SK-N-SH (cell line): Measurements from ENCODE around the gene SCYGR5. TPM values are rescaled to one million over a fixed set of nuclear protein-coding genes. Genes with fewer than 3 reads are reported as not detected.

Experiments used
- CTCF ChIA-PET: fragments of 300-600, 350-600 bp; formaldehyde crosslinking; extraction: SDS; loops from one replicate; lab custom pipeline; 2021; lab: Yijun Ruan, JAX
- POLR2A ChIA-PET: fragments of 350-600 bp; sonication (Branson Sonifier 250); formaldehyde crosslinking; extraction: SDS; loops from one replicate; lab custom pipeline; 2020; ENCODE audit warnings: antibody characterized with exemption, inconsistent platforms; lab: Yijun Ruan, JAX
- DNase-seq: peaks from one replicate; pipeline ENCODE4 v3.0.0; 2012
- H2AFZ ChIP-seq: fragments of 200-600 bp; sonication (generic); 2 replicates; pipeline ENCODE4 v1.8.1; 2016; ENCODE audit warnings: antibody characterized with exemption, mild to moderate bottlenecking, low read depth
- H3F3A ChIP-seq: fragments of 200-600 bp; sonication (generic); replicated peaks from 2 replicates; pipeline ENCODE3; 2016; ENCODE audit warnings: antibody characterized with exemption, mild to moderate bottlenecking; ENCODE audit not compliant: insufficient read depth
- H3K27ac ChIP-seq, 2 experiments: fragments of 200-500 bp in 1 of 2; fragments of 200-600 bp in 1 of 2; sonication (Bioruptor generic) in 1 of 2; sonication (generic), shearing (Covaris generic) in 1 of 2; 2 replicates each; pipeline versions ENCODE4 v1.5.1 to v1.6.1; 2014 to 2016; ENCODE audit warnings: low read depth in 2 of 2, inconsistent platforms in 1 of 2, low read length in 1 of 2, mild to moderate bottlenecking in 1 of 2, mixed read lengths in 1 of 2
- H3K27me3 ChIP-seq: fragments of 200-600 bp; sonication (generic), shearing (Covaris generic); 2 replicates; pipeline ENCODE4 v1.6.1; 2016; ENCODE audit warnings: mixed run types; ENCODE audit not compliant: insufficient read depth
- H3K36me3 ChIP-seq, 2 experiments: fragments of 200-500 bp in 1 of 2; fragments of 200-600 bp in 1 of 2; sonication (Bioruptor generic) in 1 of 2; sonication (generic) in 1 of 2; replicated peaks in 1 of 2; 2 replicates each; pipeline versions ENCODE3 to v1.5.1; 2014 to 2016; ENCODE audit warnings: low read length in 1 of 2, mild to moderate bottlenecking in 1 of 2; ENCODE audit not compliant: insufficient read depth in 2 of 2, control insufficient read depth in 1 of 2
- H3K4me1 ChIP-seq, 2 experiments: fragments of 200-500 bp in 1 of 2; fragments of 200-600 bp in 1 of 2; sonication (Bioruptor generic) in 1 of 2; sonication (generic), shearing (Covaris generic) in 1 of 2; 2 replicates each; pipeline versions ENCODE4 v1.5.1 to v1.6.1; 2014 to 2016; ENCODE audit warnings: low read depth in 1 of 2, low read length in 1 of 2, mixed run types in 1 of 2; ENCODE audit not compliant: insufficient read depth in 2 of 2, control insufficient read depth in 1 of 2
- H3K4me2 ChIP-seq: fragments of 200-600 bp; sonication (generic), shearing (Covaris generic); 2 replicates; pipeline ENCODE4 v1.6.1; 2017; ENCODE audit warnings: mixed run types
- H3K4me3 ChIP-seq, 2 experiments: fragments of 200-500 bp in 1 of 2; fragments of 200-600 bp in 1 of 2; sonication (Bioruptor generic) in 1 of 2; sonication (generic), shearing (Covaris generic) in 1 of 2; 2 replicates each; pipeline versions ENCODE4 v1.5.1 to v1.8.1; 2014 to 2016; ENCODE audit warnings: low read depth in 2 of 2, inconsistent platforms in 1 of 2, low read length in 1 of 2, mild to moderate bottlenecking in 1 of 2, mixed read lengths in 1 of 2, moderate library complexity in 1 of 2
- H3K79me2 ChIP-seq: fragments of 200-600 bp; sonication (generic); 2 replicates; pipeline ENCODE4 v1.8.1; 2017; ENCODE audit warnings: mild to moderate bottlenecking; ENCODE audit not compliant: insufficient read depth
- H3K9ac ChIP-seq: fragments of 200-600 bp; sonication (generic); 2 replicates; pipeline ENCODE4 v1.6.1; 2017; ENCODE audit warnings: mixed run types
- H3K9me2 ChIP-seq: fragments of 200-600 bp; sonication (generic); 2 replicates; pipeline ENCODE4 v1.6.1; 2017; ENCODE audit warnings: mixed run types
- H3K9me3 ChIP-seq: fragments of 200-600 bp; sonication (generic); 2 replicates; pipeline ENCODE4 v1.6.1; 2017; ENCODE audit warnings: mixed run types, mild to moderate bottlenecking, moderate library complexity
- H4K20me1 ChIP-seq: fragments of 200-600 bp; sonication (generic); 2 replicates; pipeline ENCODE4 v1.6.1; 2017; ENCODE audit warnings: mild to moderate bottlenecking, mixed run types; ENCODE audit not compliant: insufficient read depth
- CHD2 ChIP-seq: fragments of 150-350 bp; IDR thresholded peaks from 2 replicates; pipeline ENCODE4 v1.6.1; 2018; ENCODE audit warnings: low read length; ENCODE audit not compliant: partially characterized antibody
- FOXJ3 ChIP-seq: sonication (generic); formaldehyde crosslinking; IDR thresholded peaks from 2 replicates; pipeline ENCODE4 v1.5.1; 2020; ENCODE audit warnings: mild to moderate bottlenecking, missing genetic modification reagents
- MXI1 ChIP-seq: IDR thresholded peaks from 2 replicates; pipeline ENCODE4 v1.6.1; 2012; ENCODE audit warnings: mild to moderate bottlenecking, low read depth, low read length, improper control_type of control experiment
- NRF1 ChIP-seq: IDR thresholded peaks from 2 replicates; pipeline ENCODE4 v1.6.1; 2012; ENCODE audit warnings: low read depth, mild to moderate bottlenecking, low read length
- POLR2AphosphoS5 ChIP-seq: IDR thresholded peaks from 2 replicates; pipeline ENCODE4 v1.6.1; 2012; ENCODE audit warnings: low read depth, low read length
- SIN3A ChIP-seq: IDR thresholded peaks from 2 replicates; pipeline ENCODE4 v1.6.1; 2012; ENCODE audit warnings: low read depth, mild to moderate bottlenecking, low read length, moderate library complexity, borderline replicate concordance
- TAF1 ChIP-seq: IDR thresholded peaks from 2 replicates; pipeline ENCODE4 v1.6.1; 2012; ENCODE audit warnings: low read depth, mild to moderate bottlenecking, low read length, moderate library complexity, borderline replicate concordance
- TEAD4 ChIP-seq: IDR thresholded peaks from 2 replicates; pipeline ENCODE4 v1.4.0; 2012; ENCODE audit warnings: mild to moderate bottlenecking, borderline replicate concordance; ENCODE audit not compliant: insufficient read depth
- YY1 ChIP-seq: IDR thresholded peaks from 2 replicates; pipeline ENCODE4 v1.4.0; 2012; ENCODE audit warnings: low read depth, mild to moderate bottlenecking
- WGBS: methylation state at CpG from one replicate; pipeline ENCODE4 v1.1.6; 2017; ENCODE audit warnings: low lambda C conversion rate; 5-methylcytosine and 5-hydroxymethylcytosine counted together
- polyA plus RNA-seq, 3 experiments: library from polyadenylated mRNA; depleted of rRNA; stranded (reverse); fragments of >200 nt; gene quantifications; 2 replicates each; pipeline ENCODE4 v1.2.3, GENCODE V29; 2012
- TF ChIP-seq, protein P1 (sequence below): IDR thresholded peaks from 2 replicates; pipeline ENCODE4 v1.6.1; 2012; ENCODE audit warnings: mild to moderate bottlenecking, low read depth, low read length, moderate library complexity
- TF ChIP-seq, protein P2 (sequence below): IDR thresholded peaks from 2 replicates; pipeline ENCODE4 v1.4.0; 2012; ENCODE audit warnings: low read depth, borderline replicate concordance

SCYGR5 gene
- polyA plus RNA-seq, 1 of the 3 experiments (the other 2 are of a cell fraction) = not detected

DNA sequence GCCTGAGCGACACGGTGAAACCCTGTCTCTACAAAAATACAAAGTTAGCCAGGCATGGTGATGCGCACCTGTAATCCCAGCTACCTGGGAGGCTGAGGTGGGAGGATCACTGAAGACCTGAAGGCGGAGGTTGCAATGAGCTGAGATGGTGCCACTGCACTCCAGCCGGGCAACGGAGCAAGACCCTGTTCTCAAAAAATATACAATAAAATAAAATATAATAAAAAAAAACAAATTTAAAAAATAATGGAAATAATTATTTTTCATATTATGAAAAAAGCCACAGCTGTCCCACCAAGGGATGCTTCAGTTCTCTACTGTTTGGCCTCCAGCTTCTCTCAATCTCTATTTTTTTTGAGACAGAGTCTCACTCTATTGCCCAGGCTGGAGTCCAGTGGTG, 40.8 kb downstream of the SCYGR5 start (continued):
- TF ChIP-seq, protein P1, sequence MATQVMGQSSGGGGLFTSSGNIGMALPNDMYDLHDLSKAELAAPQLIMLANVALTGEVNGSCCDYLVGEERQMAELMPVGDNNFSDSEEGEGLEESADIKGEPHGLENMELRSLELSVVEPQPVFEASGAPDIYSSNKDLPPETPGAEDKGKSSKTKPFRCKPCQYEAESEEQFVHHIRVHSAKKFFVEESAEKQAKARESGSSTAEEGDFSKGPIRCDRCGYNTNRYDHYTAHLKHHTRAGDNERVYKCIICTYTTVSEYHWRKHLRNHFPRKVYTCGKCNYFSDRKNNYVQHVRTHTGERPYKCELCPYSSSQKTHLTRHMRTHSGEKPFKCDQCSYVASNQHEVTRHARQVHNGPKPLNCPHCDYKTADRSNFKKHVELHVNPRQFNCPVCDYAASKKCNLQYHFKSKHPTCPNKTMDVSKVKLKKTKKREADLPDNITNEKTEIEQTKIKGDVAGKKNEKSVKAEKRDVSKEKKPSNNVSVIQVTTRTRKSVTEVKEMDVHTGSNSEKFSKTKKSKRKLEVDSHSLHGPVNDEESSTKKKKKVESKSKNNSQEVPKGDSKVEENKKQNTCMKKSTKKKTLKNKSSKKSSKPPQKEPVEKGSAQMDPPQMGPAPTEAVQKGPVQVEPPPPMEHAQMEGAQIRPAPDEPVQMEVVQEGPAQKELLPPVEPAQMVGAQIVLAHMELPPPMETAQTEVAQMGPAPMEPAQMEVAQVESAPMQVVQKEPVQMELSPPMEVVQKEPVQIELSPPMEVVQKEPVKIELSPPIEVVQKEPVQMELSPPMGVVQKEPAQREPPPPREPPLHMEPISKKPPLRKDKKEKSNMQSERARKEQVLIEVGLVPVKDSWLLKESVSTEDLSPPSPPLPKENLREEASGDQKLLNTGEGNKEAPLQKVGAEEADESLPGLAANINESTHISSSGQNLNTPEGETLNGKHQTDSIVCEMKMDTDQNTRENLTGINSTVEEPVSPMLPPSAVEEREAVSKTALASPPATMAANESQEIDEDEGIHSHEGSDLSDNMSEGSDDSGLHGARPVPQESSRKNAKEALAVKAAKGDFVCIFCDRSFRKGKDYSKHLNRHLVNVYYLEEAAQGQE = no peak
- TF ChIP-seq TEAD4 = no peak

DNA sequence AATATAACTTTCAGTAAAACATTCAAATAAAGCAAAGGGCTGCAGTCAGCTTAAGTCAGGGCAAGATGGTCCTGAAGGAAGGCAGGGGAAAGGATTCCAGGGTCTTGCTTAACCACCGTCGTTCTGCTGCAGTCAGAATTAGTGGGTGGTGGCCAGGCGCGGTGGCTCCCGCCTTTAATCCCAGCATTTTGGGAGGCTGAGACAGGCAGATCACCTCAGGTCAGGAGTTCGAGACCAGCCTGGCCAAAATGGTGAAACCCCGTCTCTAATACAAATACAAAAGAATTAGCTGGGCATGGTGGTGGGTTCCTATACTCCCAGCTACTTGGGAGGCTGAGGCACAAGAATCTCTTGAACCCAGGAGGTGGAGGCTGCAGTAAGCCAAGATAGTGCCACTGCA, 44.4 kb downstream of the SCYGR5 start:
- WGBS = 32% methylated on average over 7 of the region's 7 CpGs

DNA sequence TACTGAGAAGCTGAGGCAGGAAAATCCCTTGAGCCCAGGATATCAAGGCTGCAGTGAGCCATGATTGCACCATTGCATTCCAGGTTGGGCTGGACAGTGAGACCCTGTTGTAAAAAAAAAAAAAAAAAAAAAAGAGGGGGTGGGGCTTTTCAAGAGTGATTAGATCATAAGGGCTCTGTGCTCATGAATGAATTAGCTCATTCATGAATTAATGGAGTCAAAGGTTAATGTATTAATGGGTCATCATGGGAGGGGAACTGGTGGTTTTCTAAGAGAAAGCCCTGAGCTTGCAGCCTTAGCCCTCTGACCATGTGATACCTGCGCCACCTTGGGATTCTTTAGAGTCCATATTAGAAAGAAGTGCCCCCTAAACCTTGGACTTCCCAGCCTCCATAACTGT, 46.7 kb downstream of the SCYGR5 start:
- no peak overlapping the region for H3K4me3 ChIP-seq
- ChIA-PET CTCF (no interaction called here), POLR2A (no interaction called here)
- no peak overlapping the region for H3K9ac ChIP-seq
- H3K27me3 ChIP-seq = peaks cover 63% of the 10 kb centered on the region; the same call in 1 of the 2 replicates
- H3K4me1 ChIP-seq = peaks cover 3 to 4% of the 10 kb centered on the region in 2 experiments; a peak in 1 of 4 replicates
- H3K27ac ChIP-seq = no peak overlapping the region
- H2AFZ ChIP-seq = no peak overlapping the region
- H3K79me2 ChIP-seq = no peaks in the 10 kb centered on the region
- no peak for DNase-seq
- WGBS = 73% methylated on average over 1 of the region's 1 CpG
- H3F3A ChIP-seq = no peaks in the 10 kb centered on the region
- no peaks in the 10 kb centered on the region for H3K9me3 ChIP-seq
- no peak for TF ChIP-seq SIN3A
- TF ChIP-seq MXI1 = no peak
- no peak for TF ChIP-seq NRF1
- no peak for TF ChIP-seq POLR2AphosphoS5
- TF ChIP-seq FOXJ3 = no peak
- TF ChIP-seq, protein P2, sequence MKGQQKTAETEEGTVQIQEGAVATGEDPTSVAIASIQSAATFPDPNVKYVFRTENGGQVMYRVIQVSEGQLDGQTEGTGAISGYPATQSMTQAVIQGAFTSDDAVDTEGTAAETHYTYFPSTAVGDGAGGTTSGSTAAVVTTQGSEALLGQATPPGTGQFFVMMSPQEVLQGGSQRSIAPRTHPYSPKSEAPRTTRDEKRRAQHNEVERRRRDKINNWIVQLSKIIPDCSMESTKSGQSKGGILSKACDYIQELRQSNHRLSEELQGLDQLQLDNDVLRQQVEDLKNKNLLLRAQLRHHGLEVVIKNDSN = no peak
- no peak for TF ChIP-seq TEAD4
- TF ChIP-seq, all 33 proteins: peak for 0
- Histone ChIP-seq H4K20me1 (no peaks in the 10 kb centered on the region), H3K9me2 (no peaks in the 10 kb centered on the region), H3K4me2 (no peak overlapping the region), H3K36me3 (no peaks in the 10 kb centered on the region)

More for the DNA sequence above, 44.4 kb downstream of the SCYGR5 start:
- CTCF ChIA-PET = no interaction called here
- no peaks in the 10 kb centered on the region for H3F3A ChIP-seq
- no peak overlapping the region for H2AFZ ChIP-seq
- H3K4me2 ChIP-seq = no peak overlapping the region
- no peaks in the 10 kb centered on the region for H3K79me2 ChIP-seq
- H3K9me3 ChIP-seq = no peaks in the 10 kb centered on the region
- no peaks in the 10 kb centered on the region for H3K4me1 ChIP-seq
- DNase-seq = no peak
- H4K20me1 ChIP-seq = no peaks in the 10 kb centered on the region
- H3K27me3 ChIP-seq = peaks cover 58% of the 10 kb centered on the region; the same call in 1 of the 2 replicates
- H3K4me3 ChIP-seq = no peak overlapping the region
- POLR2A ChIA-PET = no interaction called here
- no peak overlapping the region for H3K9ac ChIP-seq
- TF ChIP-seq SIN3A (no peak), TAF1 (no peak), CHD2 (no peak), YY1 (no peak), TEAD4 (no peak)
- H3K27ac ChIP-seq = no peak overlapping the region
- no peaks in the 10 kb centered on the region for H3K36me3 ChIP-seq
- H3K9me2 ChIP-seq = no peaks in the 10 kb centered on the region
